CD4-positive, alpha-beta T cell (primary cell): Measurements from ENCODE around the gene TMX2. TPM values are rescaled to one million over a fixed set of nuclear protein-coding genes. Genes with fewer than 3 reads are reported as not detected.

Experiments used
- ATAC-seq: fragments of 200-7000 bp; cut with Tn5 transposase; one replicate; pipeline ENCODE4 v1.10.0; 2022; ENCODE audit warnings: mild to moderate bottlenecking; ENCODE audit not compliant: poor library complexity
- CTCF ChIA-PET: fragments of 350-600 bp; sonication (Branson Sonifier 250); formaldehyde crosslinking; loops from one replicate; lab custom pipeline; 2021; ENCODE audit warnings: antibody characterized with exemption, inconsistent platforms; lab: Charles Lee
- POLR2A ChIA-PET: fragments of 350-600 bp; sonication (Branson Sonifier 250); formaldehyde crosslinking; loops from one replicate; lab custom pipeline; 2021; ENCODE audit warnings: antibody characterized with exemption, inconsistent platforms; lab: Charles Lee
- DNase-seq, 14 experiments: peaks; one replicate each; pipeline ENCODE4 v3.0.0-alpha.2; 2013 to 2020; ENCODE audit warnings: mixed read lengths in 2 of 14
- H3K27ac ChIP-seq, 2 donors: one replicate each; pipeline versions ENCODE4 v1.5.1 to v1.7.0; 2013; ENCODE audit warnings: low read length in 2 of 2, low read depth in 1 of 2, mild to moderate bottlenecking in 1 of 2
- H3K27me3 ChIP-seq, 2 experiments: 1 replicate in 1 of 2; 2 replicates in 1 of 2; pipeline versions ENCODE4 v1.6.1 to v1.7.0; 2013; ENCODE audit warnings: low read length in 2 of 2, control low read depth in 1 of 2, mild to moderate bottlenecking in 1 of 2, moderate library complexity in 1 of 2; ENCODE audit not compliant: insufficient read depth in 2 of 2, control insufficient read depth in 1 of 2
- H3K36me3 ChIP-seq: one replicate; pipeline ENCODE4 v1.6.1; 2013; ENCODE audit warnings: low read length, control low read depth; ENCODE audit not compliant: insufficient read depth
- H3K4me1 ChIP-seq: one replicate; pipeline ENCODE4 v1.6.1; 2013; ENCODE audit warnings: low read length, control low read depth; ENCODE audit not compliant: insufficient read depth
- H3K4me3 ChIP-seq: one replicate; pipeline ENCODE4 v1.5.1; 2013; ENCODE audit warnings: mild to moderate bottlenecking, low read length, moderate library complexity
- H3K9me3 ChIP-seq, 2 experiments: 1 replicate in 1 of 2; 2 replicates in 1 of 2; pipeline versions ENCODE4 v1.6.1 to v1.7.0; 2013; ENCODE audit warnings: low read length in 2 of 2, mild to moderate bottlenecking in 2 of 2, control low read depth in 1 of 2, moderate library complexity in 1 of 2; ENCODE audit not compliant: control insufficient read depth in 1 of 2, insufficient read depth in 1 of 2
- H3K27ac Mint-ChIP-seq: one replicate; pipeline ENCODE4 v1.8.0; 2020; ENCODE audit warnings: mixed read lengths
- H3K27me3 Mint-ChIP-seq: one replicate; pipeline ENCODE4 v1.8.0; 2021; ENCODE audit warnings: mixed read lengths
- H3K36me3 Mint-ChIP-seq: one replicate; pipeline ENCODE4 v1.8.0; 2021; ENCODE audit warnings: low read depth, mixed read lengths
- H3K4me1 Mint-ChIP-seq: one replicate; pipeline ENCODE4 v1.8.0; 2021; ENCODE audit warnings: low read depth, mixed read lengths
- H3K4me3 Mint-ChIP-seq: one replicate; pipeline ENCODE4 v1.8.0; 2020; ENCODE audit warnings: mild to moderate bottlenecking, mixed read lengths
- H3K9me3 Mint-ChIP-seq: one replicate; pipeline ENCODE4 v1.8.0; 2020; ENCODE audit warnings: mixed read lengths
- CTCF ChIP-seq: fragments of 200-600 bp; IDR thresholded peaks from one replicate; pipeline ENCODE4 v1.8.0; 2022; ENCODE audit warnings: antibody characterized with exemption, mild to moderate bottlenecking
- intact Hi-C, 2 experiments: fragments of 100-400 bp; cut with DNase I in 1 of 2; cut with micrococcal nuclease in 1 of 2; formaldehyde crosslinking; loops; one replicate each; pipeline versions ENCODE4 v1.15.1 to v1.9.0; 2023 to 2025; cut with DNase I, micrococcal nuclease
- total RNA-seq, 174 experiments: library from RNA in 2 of 174; stranded (reverse) in 2 of 174; gene quantifications; one replicate each; pipeline ENCODE4 v1.2.3 and lab custom pipeline; 2021 to 2026

Gene TMX2
- total RNA-seq, 2 experiments from 2014 or later, result 30.0 to 30.5 TPM

- Histone ChIP-seq H3K27me3 (no peaks in the 10 kb centered on the region), H3K4me3 (no peak overlapping the region), H3K9me3 (no peaks in the 10 kb centered on the region), H3K4me1 (no peaks in the 10 kb centered on the region), H3K27ac (no peak overlapping the region), H3K36me3 (peaks cover 14% of the 10 kb centered on the region)
- Mint-ChIP-seq H3K4me3 (no peak overlapping the region), H3K27me3 (no peaks in the 10 kb centered on the region), H3K9me3 (no peaks in the 10 kb centered on the region), H3K27ac (no peak overlapping the region), H3K4me1 (peaks cover 5% of the 10 kb centered on the region), H3K36me3 (peaks cover 46% of the 10 kb centered on the region)
- ATAC-seq, result no peak
- no peak for TF ChIP-seq CTCF
- POLR2A ChIA-PET, result no interaction called here
- DNase-seq, result no peak
- intact Hi-C loops, result no loop called here
- CTCF ChIA-PET, result interaction anchor here (1.4 kb wide), 1 partner anchor 68 kb away, joined by 3 read pairs; no protein-coding TSS in a partner anchor
Observed at GRCh38 chr11:57732661-57733060, 20.3 kb downstream of the TMX2 start.

GRCh38 chr11:57735619-57736298, 23.4 kb downstream of the TMX2 start:
- no peak for ATAC-seq
- ChIA-PET POLR2A (no interaction called here), CTCF (interaction anchor here (1.1 kb wide), 1 partner anchor 64 kb away, joined by 4 read pairs; no protein-coding TSS in a partner anchor)
- Mint-ChIP-seq H3K27me3 (no peaks in the 10 kb centered on the region), H3K36me3 (peaks cover 46% of the 10 kb centered on the region), H3K27ac (no peak overlapping the region), H3K4me1 (peaks cover 2% of the 10 kb centered on the region), H3K4me3 (no peak overlapping the region), H3K9me3 (no peaks in the 10 kb centered on the region)
- intact Hi-C loops, result no loop called here
- Histone ChIP-seq H3K4me1 (peaks cover 4% of the 10 kb centered on the region), H3K27ac (no peak overlapping the region), H3K36me3 (peaks cover 26% of the 10 kb centered on the region), H3K4me3 (no peak overlapping the region), H3K27me3 (no peaks in the 10 kb centered on the region), H3K9me3 (no peaks in the 10 kb centered on the region)
- DNase-seq, result no peak
- TF ChIP-seq CTCF, result no peak

- H3K9me3 ChIP-seq, result no peaks in the 10 kb centered on the region
- peaks cover 38% of the 10 kb centered on the region for H3K4me1 Mint-ChIP-seq
- DNase-seq, result peak; percentile 82 to 97 (median 90)
- peaks cover 31% of the 10 kb centered on the region for H3K4me1 ChIP-seq
- H3K27ac ChIP-seq, result peak within 1 kb of the TSS; percentile 91 to 96
- H3K4me3 Mint-ChIP-seq, result peak within 1 kb of the TSS; percentile 97
- H3K4me3 ChIP-seq, result peak within 1 kb of the TSS; percentile 92
- H3K27me3 Mint-ChIP-seq, result no peaks in the 10 kb centered on the region
- intact Hi-C loops, result loop anchor here (1.0 to 10.0 kb wide), 6 partner anchors 29 to 417 kb away; partner anchors contain the start of genes MED19 (in 1 of the 2), TMX2 (in 1 of the 2), TNKS1BP1 (in 1 of the 2) and ZDHHC5 (in 1 of the 2)
- H3K36me3 Mint-ChIP-seq, result peaks cover 74% of the 10 kb centered on the region
- peaks cover 54% of the 10 kb centered on the region for H3K36me3 ChIP-seq
- H3K27me3 ChIP-seq, result no peaks in the 10 kb centered on the region
- peak within 1 kb of the TSS; percentile 95 for H3K27ac Mint-ChIP-seq
- ATAC-seq, result peak; percentile 89
- TF ChIP-seq CTCF, result no peak
- CTCF ChIA-PET, result interaction anchor here (0.6 to 8.5 kb wide), 4 partner anchors 43 to 209 kb away, joined by 3 to 45 read pairs (median 4); no protein-coding TSS in a partner anchor
- H3K9me3 Mint-ChIP-seq, result no peaks in the 10 kb centered on the region
- POLR2A ChIA-PET, result interaction anchor here (0.6 to 2.9 kb wide), 32 partner anchors 10 to 1403 kb away, joined by 3 to 40 read pairs (median 4); partner anchors contain the start of genes BTBD18, CLP1, LPXN and MED19
Observed at GRCh38 chr11:57741132-57742086, 29.0 kb downstream of the TMX2 start, which contains the start of gene SELENOH. TSS of gene SELENOH (plus strand) at chr11:57741491. CDS start at chr11:57741596, 105 bp downstream.
